ENCODE results near the gene AFAP1. TPM values are rescaled to one million over a fixed set of nuclear protein-coding genes. Genes with fewer than 3 reads are reported as not detected.

AFAP1 gene
- total RNA-seq: 46.0 and 53.8 TPM in 2 replicates

GRCh38 chr4:7939377-7940108 is at the start of gene AFAP1:
Gene AFAP1 (minus strand): TSS chr4:7939861. CDS start chr4:7872078, 67,783 bp downstream.

Other genes starting within 250 kb of the AFAP1 start
- 3.0 and 4.2 TPM in 2 replicates for gene ABLIM2, start 219.0 kb upstream of the AFAP1 start, total RNA-seq